SK-N-SH (cell line): ENCODE measurements around the gene DAGLA. TPM values are rescaled to one million over a fixed set of nuclear protein-coding genes. Genes with fewer than 3 reads are reported as not detected.

Experiments used
- CTCF ChIA-PET: fragments of 300-600, 350-600 bp; formaldehyde crosslinking; extraction: SDS; loops from one replicate; lab custom pipeline; 2021; lab: Yijun Ruan, JAX
- POLR2A ChIA-PET: fragments of 350-600 bp; sonication (Branson Sonifier 250); formaldehyde crosslinking; extraction: SDS; loops from one replicate; lab custom pipeline; 2020; ENCODE audit warnings: antibody characterized with exemption, inconsistent platforms; lab: Yijun Ruan, JAX
- DNase-seq: peaks from one replicate; pipeline ENCODE4 v3.0.0; 2012
- H2AFZ ChIP-seq: fragments of 200-600 bp; sonication (generic); 2 replicates; pipeline ENCODE4 v1.8.1; 2016; ENCODE audit warnings: antibody characterized with exemption, mild to moderate bottlenecking, low read depth
- H3F3A ChIP-seq: fragments of 200-600 bp; sonication (generic); replicated peaks from 2 replicates; pipeline ENCODE3; 2016; ENCODE audit warnings: antibody characterized with exemption, mild to moderate bottlenecking; ENCODE audit not compliant: insufficient read depth
- H3K27ac ChIP-seq, 2 experiments: fragments of 200-500 bp in 1 of 2; fragments of 200-600 bp in 1 of 2; sonication (Bioruptor generic) in 1 of 2; sonication (generic), shearing (Covaris generic) in 1 of 2; 2 replicates each; pipeline versions ENCODE4 v1.5.1 to v1.6.1; 2014 to 2016; ENCODE audit warnings: low read depth in 2 of 2, inconsistent platforms in 1 of 2, low read length in 1 of 2, mild to moderate bottlenecking in 1 of 2, mixed read lengths in 1 of 2
- H3K27me3 ChIP-seq: fragments of 200-600 bp; sonication (generic), shearing (Covaris generic); 2 replicates; pipeline ENCODE4 v1.6.1; 2016; ENCODE audit warnings: mixed run types; ENCODE audit not compliant: insufficient read depth
- H3K36me3 ChIP-seq, 2 experiments: fragments of 200-500 bp in 1 of 2; fragments of 200-600 bp in 1 of 2; sonication (Bioruptor generic) in 1 of 2; sonication (generic) in 1 of 2; replicated peaks in 1 of 2; 2 replicates each; pipeline versions ENCODE3 to v1.5.1; 2014 to 2016; ENCODE audit warnings: low read length in 1 of 2, mild to moderate bottlenecking in 1 of 2; ENCODE audit not compliant: insufficient read depth in 2 of 2, control insufficient read depth in 1 of 2
- H3K4me1 ChIP-seq, 2 experiments: fragments of 200-500 bp in 1 of 2; fragments of 200-600 bp in 1 of 2; sonication (Bioruptor generic) in 1 of 2; sonication (generic), shearing (Covaris generic) in 1 of 2; 2 replicates each; pipeline versions ENCODE4 v1.5.1 to v1.6.1; 2014 to 2016; ENCODE audit warnings: low read depth in 1 of 2, low read length in 1 of 2, mixed run types in 1 of 2; ENCODE audit not compliant: insufficient read depth in 2 of 2, control insufficient read depth in 1 of 2
- H3K4me2 ChIP-seq: fragments of 200-600 bp; sonication (generic), shearing (Covaris generic); 2 replicates; pipeline ENCODE4 v1.6.1; 2017; ENCODE audit warnings: mixed run types
- H3K4me3 ChIP-seq, 2 experiments: fragments of 200-500 bp in 1 of 2; fragments of 200-600 bp in 1 of 2; sonication (Bioruptor generic) in 1 of 2; sonication (generic), shearing (Covaris generic) in 1 of 2; 2 replicates each; pipeline versions ENCODE4 v1.5.1 to v1.8.1; 2014 to 2016; ENCODE audit warnings: low read depth in 2 of 2, inconsistent platforms in 1 of 2, low read length in 1 of 2, mild to moderate bottlenecking in 1 of 2, mixed read lengths in 1 of 2, moderate library complexity in 1 of 2
- H3K79me2 ChIP-seq: fragments of 200-600 bp; sonication (generic); 2 replicates; pipeline ENCODE4 v1.8.1; 2017; ENCODE audit warnings: mild to moderate bottlenecking; ENCODE audit not compliant: insufficient read depth
- H3K9ac ChIP-seq: fragments of 200-600 bp; sonication (generic); 2 replicates; pipeline ENCODE4 v1.6.1; 2017; ENCODE audit warnings: mixed run types
- H3K9me2 ChIP-seq: fragments of 200-600 bp; sonication (generic); 2 replicates; pipeline ENCODE4 v1.6.1; 2017; ENCODE audit warnings: mixed run types
- H3K9me3 ChIP-seq: fragments of 200-600 bp; sonication (generic); 2 replicates; pipeline ENCODE4 v1.6.1; 2017; ENCODE audit warnings: mixed run types, mild to moderate bottlenecking, moderate library complexity
- H4K20me1 ChIP-seq: fragments of 200-600 bp; sonication (generic); 2 replicates; pipeline ENCODE4 v1.6.1; 2017; ENCODE audit warnings: mild to moderate bottlenecking, mixed run types; ENCODE audit not compliant: insufficient read depth
- CHD2 ChIP-seq: fragments of 150-350 bp; IDR thresholded peaks from 2 replicates; pipeline ENCODE4 v1.6.1; 2018; ENCODE audit warnings: low read length; ENCODE audit not compliant: partially characterized antibody
- EP300 ChIP-seq, 2 experiments: IDR thresholded peaks; 2 replicates each; pipeline versions ENCODE4 v1.4.0 to v1.6.1; 2012; ENCODE audit warnings: borderline replicate concordance in 1 of 2, low read depth in 1 of 2, low read length in 1 of 2
- EZH2phosphoT487 ChIP-seq: fragments of 200-600 bp; sonication (generic); IDR thresholded peaks from 2 replicates; pipeline ENCODE4 v1.6.1; 2017; ENCODE audit warnings: low read depth, mixed run types, mild to moderate bottlenecking, antibody characterized with exemption, moderate library complexity, borderline replicate concordance
- GATA2 ChIP-seq: sonication (generic); formaldehyde crosslinking; IDR thresholded peaks from 2 replicates; pipeline ENCODE4 v1.5.0; 2020; ENCODE audit warnings: mild to moderate bottlenecking, missing genetic modification reagents
- JUND ChIP-seq: IDR thresholded peaks from 2 replicates; pipeline ENCODE4 v1.4.0; 2012
- MEF2A ChIP-seq: IDR thresholded peaks from 2 replicates; pipeline ENCODE4 v1.4.0; 2012; ENCODE audit warnings: low read depth, borderline replicate concordance
- MXI1 ChIP-seq: IDR thresholded peaks from 2 replicates; pipeline ENCODE4 v1.6.1; 2012; ENCODE audit warnings: mild to moderate bottlenecking, low read depth, low read length, improper control_type of control experiment
- NFIC ChIP-seq: IDR thresholded peaks from 2 replicates; pipeline ENCODE4 v1.4.0; 2012; ENCODE audit warnings: borderline replicate concordance
- POLR2AphosphoS5 ChIP-seq: IDR thresholded peaks from 2 replicates; pipeline ENCODE4 v1.6.1; 2012; ENCODE audit warnings: low read depth, low read length
- RCOR1 ChIP-seq: fragments of 150-350 bp; IDR thresholded peaks from 2 replicates; pipeline ENCODE4 v1.6.1; 2017; ENCODE audit warnings: antibody characterized with exemption, low read length
- RFX5 ChIP-seq: IDR thresholded peaks from 2 replicates; pipeline ENCODE4 v1.6.1; 2012; ENCODE audit warnings: mild to moderate bottlenecking, improper control_type of control experiment, low read length
- SIN3A ChIP-seq: IDR thresholded peaks from 2 replicates; pipeline ENCODE4 v1.6.1; 2012; ENCODE audit warnings: low read depth, mild to moderate bottlenecking, low read length, moderate library complexity, borderline replicate concordance
- SMC3 ChIP-seq: IDR thresholded peaks from 2 replicates; pipeline ENCODE4 v1.6.1; 2012; ENCODE audit warnings: low read depth, low read length, improper control_type of control experiment
- TAF1 ChIP-seq: IDR thresholded peaks from 2 replicates; pipeline ENCODE4 v1.6.1; 2012; ENCODE audit warnings: low read depth, mild to moderate bottlenecking, low read length, moderate library complexity, borderline replicate concordance
- TCF12 ChIP-seq: IDR thresholded peaks from 2 replicates; pipeline ENCODE4 v1.4.0; 2012
- TEAD4 ChIP-seq: IDR thresholded peaks from 2 replicates; pipeline ENCODE4 v1.4.0; 2012; ENCODE audit warnings: mild to moderate bottlenecking, borderline replicate concordance; ENCODE audit not compliant: insufficient read depth
- YY1 ChIP-seq: IDR thresholded peaks from 2 replicates; pipeline ENCODE4 v1.4.0; 2012; ENCODE audit warnings: low read depth, mild to moderate bottlenecking
- WGBS: methylation state at CpG from one replicate; pipeline ENCODE4 v1.1.6; 2017; ENCODE audit warnings: low lambda C conversion rate; 5-methylcytosine and 5-hydroxymethylcytosine counted together
- polyA plus RNA-seq, 3 experiments: library from polyadenylated mRNA; depleted of rRNA; stranded (reverse); fragments of >200 nt; gene quantifications; 2 replicates each; pipeline ENCODE4 v1.2.3, GENCODE V29; 2012
- TF ChIP-seq, protein P1 (sequence below): IDR thresholded peaks from 2 replicates; pipeline ENCODE4 v1.4.0; 2012; ENCODE audit warnings: low read depth, borderline replicate concordance
- TF ChIP-seq, protein P2 (sequence below): fragments of 150-350 bp; IDR thresholded peaks from 2 replicates; pipeline ENCODE4 v1.6.1; 2017; ENCODE audit warnings: antibody characterized with exemption, low read length, low read depth, borderline replicate concordance

The DAGLA gene
- polyA plus RNA-seq, 1 of the 3 experiments (the other 2 are of a cell fraction) = 3.3 TPM

DNA sequence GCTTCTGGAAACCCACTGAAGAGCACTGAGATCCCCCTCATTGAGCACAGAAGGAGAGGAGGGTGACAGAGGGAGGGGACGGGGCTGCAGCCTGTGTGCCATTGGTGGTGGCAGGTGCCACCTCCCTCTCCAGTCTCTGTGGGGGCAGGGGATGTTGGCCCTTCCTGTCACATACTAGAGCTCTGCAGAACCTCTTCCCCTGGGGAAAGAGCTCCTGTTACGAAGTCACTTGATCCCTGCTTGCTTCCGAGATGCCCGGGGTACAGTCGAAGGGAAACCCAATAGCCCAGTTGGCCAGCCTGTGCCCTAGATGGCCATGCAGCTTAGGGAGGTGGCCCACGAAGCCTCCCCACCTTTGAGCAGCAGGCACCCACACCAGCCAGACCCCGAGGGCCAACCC is 29.4 kb downstream of the DAGLA start:
- H3K79me2 ChIP-seq = no peaks in the 10 kb centered on the region
- no peaks in the 10 kb centered on the region for H3K36me3 ChIP-seq
- H3K4me1 ChIP-seq = peaks cover 0 to 18% of the 10 kb centered on the region in 2 experiments; a peak in 1 of 4 replicates
- ChIA-PET POLR2A (interaction anchor here (1.3 kb wide), 1 partner anchor 9 kb away, joined by 5 read pairs; no protein-coding TSS in a partner anchor), CTCF (interaction anchor here (0.9 to 2.2 kb wide), 6 partner anchors 9 to 522 kb away, joined by 3 to 8 read pairs (median 4); no protein-coding TSS in a partner anchor)
- TF ChIP-seq NFIC (no peak), YY1 (no peak), GATA2 (CRISPR knock-in tag) (no peak), EP300 (IDR thresholded peaks at IDR 0.05; ENCODE audit: borderline replicate concordance in 1 of 2, low read depth in 1 of 2, low read length in 1 of 2) (no peak), TEAD4 (no peak), MXI1 (no peak), POLR2AphosphoS5 (no peak), TAF1 (no peak), RCOR1 (no peak), JUND (no peak), EZH2phosphoT487 (no peak), TCF12 (no peak), SMC3 (no peak), RFX5 (no peak), CHD2 (no peak), MEF2A (no peak), SIN3A (no peak)
- TF ChIP-seq, protein P1, sequence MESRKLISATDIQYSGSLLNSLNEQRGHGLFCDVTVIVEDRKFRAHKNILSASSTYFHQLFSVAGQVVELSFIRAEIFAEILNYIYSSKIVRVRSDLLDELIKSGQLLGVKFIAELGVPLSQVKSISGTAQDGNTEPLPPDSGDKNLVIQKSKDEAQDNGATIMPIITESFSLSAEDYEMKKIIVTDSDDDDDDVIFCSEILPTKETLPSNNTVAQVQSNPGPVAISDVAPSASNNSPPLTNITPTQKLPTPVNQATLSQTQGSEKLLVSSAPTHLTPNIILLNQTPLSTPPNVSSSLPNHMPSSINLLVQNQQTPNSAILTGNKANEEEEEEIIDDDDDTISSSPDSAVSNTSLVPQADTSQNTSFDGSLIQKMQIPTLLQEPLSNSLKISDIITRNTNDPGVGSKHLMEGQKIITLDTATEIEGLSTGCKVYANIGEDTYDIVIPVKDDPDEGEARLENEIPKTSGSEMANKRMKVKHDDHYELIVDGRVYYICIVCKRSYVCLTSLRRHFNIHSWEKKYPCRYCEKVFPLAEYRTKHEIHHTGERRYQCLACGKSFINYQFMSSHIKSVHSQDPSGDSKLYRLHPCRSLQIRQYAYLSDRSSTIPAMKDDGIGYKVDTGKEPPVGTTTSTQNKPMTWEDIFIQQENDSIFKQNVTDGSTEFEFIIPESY = no peak
- TF ChIP-seq, protein P2, sequence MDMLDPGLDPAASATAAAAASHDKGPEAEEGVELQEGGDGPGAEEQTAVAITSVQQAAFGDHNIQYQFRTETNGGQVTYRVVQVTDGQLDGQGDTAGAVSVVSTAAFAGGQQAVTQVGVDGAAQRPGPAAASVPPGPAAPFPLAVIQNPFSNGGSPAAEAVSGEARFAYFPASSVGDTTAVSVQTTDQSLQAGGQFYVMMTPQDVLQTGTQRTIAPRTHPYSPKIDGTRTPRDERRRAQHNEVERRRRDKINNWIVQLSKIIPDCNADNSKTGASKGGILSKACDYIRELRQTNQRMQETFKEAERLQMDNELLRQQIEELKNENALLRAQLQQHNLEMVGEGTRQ = no peak
- H2AFZ ChIP-seq = no peak overlapping the region
- 79% methylated on average over 6 of the region's 7 CpGs for WGBS
- H4K20me1 ChIP-seq = no peaks in the 10 kb centered on the region
- H3K27ac ChIP-seq = no peak overlapping the region
- no peak overlapping the region for H3K4me3 ChIP-seq
- H3K4me2 ChIP-seq = no peak overlapping the region
- H3K27me3 ChIP-seq = no peaks in the 10 kb centered on the region
- no peaks in the 10 kb centered on the region for H3K9me3 ChIP-seq
- no peaks in the 10 kb centered on the region for H3F3A ChIP-seq
- H3K9ac ChIP-seq = no peak overlapping the region
- no peaks in the 10 kb centered on the region for H3K9me2 ChIP-seq
- DNase-seq = no peak
